K562 (cell line): Measurements from ENCODE around the gene PTRHD1. TPM values are rescaled to one million over a fixed set of nuclear protein-coding genes. Genes with fewer than 3 reads are reported as not detected.

Source experiments
- ARID3A ChIP-seq: IDR thresholded peaks from 2 replicates; pipeline ENCODE4 v1.6.1; 2012; ENCODE audit warnings: low read depth, low read length, improper control_type of control experiment, borderline replicate concordance
- ARID3B ChIP-seq: fragments of 250-450 bp; sonication (Bioruptor Pico); IDR thresholded peaks from 2 replicates; pipeline ENCODE4 v1.4.0; 2020; ENCODE audit warnings: borderline replicate concordance
- BCOR ChIP-seq: fragments of 450-650 bp; IDR thresholded peaks from 2 replicates; pipeline ENCODE4 v1.6.1; 2016
- CREB3 ChIP-seq: fragments of 450-650 bp; conservative IDR thresholded peaks from 2 replicates; pipeline ENCODE4 v1.6.1; 2016; ENCODE audit warnings: missing genetic modification characterization, low read depth, mild to moderate bottlenecking, missing compliant biosample characterization, moderate library complexity
- DPF2 ChIP-seq: fragments of 450-650 bp; IDR thresholded peaks from 2 replicates; pipeline ENCODE4 v1.6.1; 2016
- HLTF ChIP-seq: fragments of 450-650 bp; IDR thresholded peaks from 2 replicates; pipeline ENCODE4 v1.6.1; 2016
- LARP7 ChIP-seq: fragments of 450-650 bp; IDR thresholded peaks from 2 replicates; pipeline ENCODE4 v1.6.1; 2016
- MTA3 ChIP-seq: fragments of 450-650 bp; formaldehyde crosslinking; IDR thresholded peaks from 2 replicates; pipeline ENCODE4 v1.6.1; 2017; ENCODE audit warnings: mild to moderate bottlenecking, borderline replicate concordance
- MYC ChIP-seq, 2 experiments: fragments of 250-450 bp in 1 of 2; sonication (Bioruptor Pico) in 1 of 2; IDR thresholded peaks; 2 replicates each; pipeline versions ENCODE4 v1.5.1 to v1.6.1; 2012 to 2021; ENCODE audit warnings: low read depth in 2 of 2, borderline replicate concordance in 1 of 2, improper control_type of control experiment in 1 of 2, low read length in 1 of 2, mild to moderate bottlenecking in 1 of 2, moderate library complexity in 1 of 2
- NRF1 ChIP-seq, 2 experiments: fragments of 450-650 bp; IDR thresholded peaks in 1 of 2; conservative IDR thresholded peaks in 1 of 2; 2 replicates each; pipeline ENCODE4 v1.6.1; 2014; ENCODE audit warnings: mild to moderate bottlenecking in 2 of 2
- RBM14 ChIP-seq: fragments of 200-400 bp; formaldehyde crosslinking; IDR thresholded peaks from 2 replicates; pipeline ENCODE4 v1.6.1; 2018; ENCODE audit warnings: low read depth, mild to moderate bottlenecking, low read length, moderate library complexity, borderline replicate concordance; ENCODE audit not compliant: insufficient read depth
- SMARCA4 ChIP-seq: fragments of 450-650 bp; IDR thresholded peaks from 2 replicates; pipeline ENCODE4 v1.6.1; 2016
- SRSF3 ChIP-seq: fragments of 200-400 bp; formaldehyde crosslinking; IDR thresholded peaks from 2 replicates; pipeline ENCODE4 v1.6.1; 2016; ENCODE audit warnings: mild to moderate bottlenecking, low read length, moderate library complexity; ENCODE audit not compliant: insufficient read depth
- ZBTB1 ChIP-seq: sonication (generic); formaldehyde crosslinking; IDR thresholded peaks from 2 replicates; pipeline ENCODE4 v1.8.1; 2023; ENCODE audit warnings: missing genetic modification reagents, low read depth, mild to moderate bottlenecking, borderline replicate concordance
- ZBTB5 ChIP-seq: fragments of 450-650 bp; IDR thresholded peaks from 2 replicates; pipeline ENCODE4 v1.6.1; 2017; ENCODE audit warnings: antibody characterized with exemption
- polyA plus RNA-seq, 8 experiments: library from polyadenylated mRNA; depleted of rRNA in 4 of 8; stranded (reverse) in 5 of 8; unstranded in 3 of 8; fragments of >200 nt; fragmentation: Nextera tagmentation in 2 of 8; fragmentation: Illumina TruSeq in 1 of 8; extraction: Ambion mirVana in 2 of 8; extraction: Trizol in 1 of 8; gene quantifications; 2 replicates each; pipeline versions ENCODE4 v1.2.1 to v1.2.3, GENCODE V29; 2011 to 2014; ENCODE audit warnings: inconsistent platforms in 1 of 8, missing spikeins in 1 of 8
- total RNA-seq, 7 experiments: library from RNA; depleted of rRNA in 6 of 7; stranded (reverse); fragments of >200 nt in 6 of 7; fragmentation: Illumina TruSeq in 2 of 7; extraction: Trizol in 2 of 7; gene quantifications; 2 replicates each; pipeline versions ENCODE4 v1.2.1 to v1.2.3, GENCODE V29; 2011 to 2021; ENCODE audit warnings: low replicate concordance in 1 of 7

PTRHD1 gene
- total and polyA plus RNA-seq, 9 of the 15 experiments (the other 6 are each of a cell fraction or from before 2014, with no cell fraction given), result 15.8 to 83.2 (median 46.6) TPM

GRCh38 chr2:24809316-24810007, 16.3 kb upstream of the PTRHD1 start (continued):
- TF ChIP-seq MYC (IDR thresholded peaks at IDR 0.05; ENCODE audit: low read depth, low read length) (no peak), MYC (CRISPR knock-in tag; IDR thresholded peaks at IDR 0.05; ENCODE audit: borderline replicate concordance, low read depth) (no peak), ARID3A (0 out of 2 replicates have a peak, but pooled peaks have one; percentile 21), LARP7 (peak; percentile 77; the same call in 1 of the 2 replicates), SRSF3 (no peak), ZBTB5 (peak; percentile 62; the same call in 1 of the 2 replicates), ARID3B (CRISPR knock-in tag) (no peak), NRF1 (conservative IDR thresholded peaks at IDR 0.05 in 1 of 2, IDR thresholded peaks at IDR 0.05 in 1 of 2) (no peak), CREB3 (tag) (no peak), DPF2 (peak; percentile 30; the same call in 1 of the 2 replicates), SMARCA4 (0 out of 2 replicates have a peak, but pooled peaks have one; percentile 11), MTA3 (no peak), ZBTB1 (no peak), RBM14 (no peak), HLTF (peak; percentile 46; the same call in 1 of the 2 replicates), BCOR (no peak)
- TF ChIP-seq, all 486 proteins: peak for 21
